Psoas muscle (tissue), 8 donors: ENCODE measurements around the gene PAX2. TPM values are rescaled to one million over a fixed set of nuclear protein-coding genes. Genes with fewer than 3 reads are reported as not detected.

ENCODE experiments used
- ATAC-seq, 4 donors: fragments of 200-7000 bp; cut with Tn5 transposase; one replicate each; pipeline ENCODE4 v1.9.1; 2020; ENCODE audit warnings: moderate library complexity in 3 of 4, mild to moderate bottlenecking in 2 of 4
- DNase-seq, 2 donors: peaks; one replicate each; pipeline ENCODE4 v3.0.0-alpha.2; 2020
- H3K27ac ChIP-seq: fragments of 200-600 bp; one replicate; pipeline ENCODE4 v1.8.0; 2022
- H3K27me3 ChIP-seq, 3 donors: fragments of 200-600 bp in 1 of 3; one replicate each; pipeline versions ENCODE4 v1.6.1 to v1.8.0; 2013 to 2022; ENCODE audit warnings: low read length in 2 of 3, mild to moderate bottlenecking in 2 of 3, moderate library complexity in 1 of 3; ENCODE audit not compliant: insufficient read depth in 3 of 3
- H3K36me3 ChIP-seq, 2 donors: fragments of 200-600 bp in 1 of 2; one replicate each; pipeline versions ENCODE4 v1.6.1 to v1.8.0; 2013 to 2022; ENCODE audit warnings: low read depth in 1 of 2, mild to moderate bottlenecking in 1 of 2, moderate library complexity in 1 of 2; ENCODE audit not compliant: insufficient read depth in 1 of 2
- H3K4me1 ChIP-seq: fragments of 200-600 bp; one replicate; pipeline ENCODE4 v1.8.0; 2022
- H3K4me3 ChIP-seq: fragments of 200-600 bp; one replicate; pipeline ENCODE4 v1.8.0; 2022; ENCODE audit warnings: mild to moderate bottlenecking
- H3K9me3 ChIP-seq: fragments of 200-600 bp; one replicate; pipeline ENCODE4 v1.8.0; 2022
- WGBS, 3 donors: extraction: QIAGEN DNeasy Blood & Tissue Kit; methylation state at CpG; one replicate each; pipeline versions ENCODE4 v1.1.6 to v1.1.7; 2013; 5-methylcytosine and 5-hydroxymethylcytosine counted together
- intact Hi-C, 2 donors: fragments of 100-400 bp; cut with DNase I; formaldehyde crosslinking; loops; one replicate each; pipeline versions ENCODE4 v1.11.0 to v1.14.2; 2022
- polyA plus RNA-seq, 3 donors: library from polyadenylated mRNA; stranded (reverse); fragments of 200-250 nt; gene quantifications; one replicate each; pipeline ENCODE4 v1.2.3, GENCODE V29; 2013
- total RNA-seq, 4 donors: library from RNA; stranded (reverse); fragmentation: NEBNext Ultra II Directional in 2 of 4; extraction: Animal tissue kit (Norgen Biotek cat#: 25700) in 2 of 4; gene quantifications; one replicate each; pipeline versions ENCODE4 v1.2.1 to v1.2.4, GENCODE V29; 2021 to 2023
- TF ChIP-seq, protein P1 (sequence below): fragments of 200-600 bp; IDR thresholded peaks from one replicate; pipeline ENCODE4 v1.8.0; 2022; ENCODE audit warnings: antibody characterized with exemption
- donor health status: healthy with polysubstance abuse.
- donor health status: DM: no; HTN: no; CAD: no; lungs with moderate emphysema.
- donor health status: Bipolar disorder and iron deficiency.
- donor health status: healthy.
- donor health status: DM: yes; HTN: yes; CAD: no.
- donor health status: DM: no; HTN: no; CAD: no.
- donor health status: DM: no; HTN: no; CAD: no.
- donor health status: DM: yes; HTN: yes; CAD: no.

Gene PAX2
- total and polyA plus RNA-seq, 7 donors = not detected

DNA sequence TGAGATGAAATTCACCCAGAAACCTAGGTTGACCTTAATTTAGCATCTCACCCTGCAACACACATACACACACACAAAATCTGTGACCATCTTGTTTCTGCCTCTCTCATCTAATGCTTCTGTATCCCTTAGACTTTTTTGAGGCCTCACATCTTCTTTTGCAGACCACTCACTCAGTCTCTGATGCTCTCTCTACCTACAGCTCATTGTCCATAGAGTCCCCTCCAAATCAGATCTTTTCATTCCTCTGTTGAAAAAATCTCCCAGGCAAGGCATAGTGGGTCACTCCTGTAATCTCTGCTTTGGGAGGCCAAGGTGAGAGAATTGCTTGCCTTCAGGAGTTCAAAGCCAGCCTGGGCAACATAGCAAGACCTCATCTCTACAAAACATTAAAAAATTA lies 17.6 kb upstream of the PAX2 start:
- Histone ChIP-seq H3K4me1 (peaks cover 14% of the 10 kb centered on the region), H3K9me3 (no peaks in the 10 kb centered on the region), H3K36me3 (no peaks in the 10 kb centered on the region), H3K27me3 (peaks cover 5 to 98% (median 45%) of the 10 kb centered on the region in 3 donors), H3K27ac (no peak overlapping the region), H3K4me3 (no peak overlapping the region)
- intact Hi-C loops = no loop called here
- DNase-seq = no peak
- no peak for ATAC-seq
- TF ChIP-seq, protein P1, sequence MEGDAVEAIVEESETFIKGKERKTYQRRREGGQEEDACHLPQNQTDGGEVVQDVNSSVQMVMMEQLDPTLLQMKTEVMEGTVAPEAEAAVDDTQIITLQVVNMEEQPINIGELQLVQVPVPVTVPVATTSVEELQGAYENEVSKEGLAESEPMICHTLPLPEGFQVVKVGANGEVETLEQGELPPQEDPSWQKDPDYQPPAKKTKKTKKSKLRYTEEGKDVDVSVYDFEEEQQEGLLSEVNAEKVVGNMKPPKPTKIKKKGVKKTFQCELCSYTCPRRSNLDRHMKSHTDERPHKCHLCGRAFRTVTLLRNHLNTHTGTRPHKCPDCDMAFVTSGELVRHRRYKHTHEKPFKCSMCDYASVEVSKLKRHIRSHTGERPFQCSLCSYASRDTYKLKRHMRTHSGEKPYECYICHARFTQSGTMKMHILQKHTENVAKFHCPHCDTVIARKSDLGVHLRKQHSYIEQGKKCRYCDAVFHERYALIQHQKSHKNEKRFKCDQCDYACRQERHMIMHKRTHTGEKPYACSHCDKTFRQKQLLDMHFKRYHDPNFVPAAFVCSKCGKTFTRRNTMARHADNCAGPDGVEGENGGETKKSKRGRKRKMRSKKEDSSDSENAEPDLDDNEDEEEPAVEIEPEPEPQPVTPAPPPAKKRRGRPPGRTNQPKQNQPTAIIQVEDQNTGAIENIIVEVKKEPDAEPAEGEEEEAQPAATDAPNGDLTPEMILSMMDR = no peak

GRCh38 chr10:100728928-100729861 lies 16.2 kb upstream of the PAX2 start:
- Histone ChIP-seq H3K4me3 (peak overlapping the region; percentile 50), H3K27ac (no peak overlapping the region), H3K36me3 (no peaks in the 10 kb centered on the region), H3K4me1 (peaks cover 14% of the 10 kb centered on the region), H3K27me3 (peaks cover 5 to 99% (median 41%) of the 10 kb centered on the region in 3 donors), H3K9me3 (no peaks in the 10 kb centered on the region)
- TF ChIP-seq, protein P1 = no peak
- ATAC-seq (peak; percentile 56 to 82 (median 63)), DNase-seq (no peak)
- intact Hi-C loops = no loop called here
- whole genome bisulfite sequencing, 3 donors = 1 to 3% (median 2%) methylated on average over 31 to 44 of the region's 44 CpGs

- peaks cover 5 to 99% (median 42%) of the 10 kb centered on the region in 3 donors for H3K27me3 ChIP-seq
Observed at GRCh38 chr10:100729862-100730724, 15.3 kb upstream of the PAX2 start.

DNA sequence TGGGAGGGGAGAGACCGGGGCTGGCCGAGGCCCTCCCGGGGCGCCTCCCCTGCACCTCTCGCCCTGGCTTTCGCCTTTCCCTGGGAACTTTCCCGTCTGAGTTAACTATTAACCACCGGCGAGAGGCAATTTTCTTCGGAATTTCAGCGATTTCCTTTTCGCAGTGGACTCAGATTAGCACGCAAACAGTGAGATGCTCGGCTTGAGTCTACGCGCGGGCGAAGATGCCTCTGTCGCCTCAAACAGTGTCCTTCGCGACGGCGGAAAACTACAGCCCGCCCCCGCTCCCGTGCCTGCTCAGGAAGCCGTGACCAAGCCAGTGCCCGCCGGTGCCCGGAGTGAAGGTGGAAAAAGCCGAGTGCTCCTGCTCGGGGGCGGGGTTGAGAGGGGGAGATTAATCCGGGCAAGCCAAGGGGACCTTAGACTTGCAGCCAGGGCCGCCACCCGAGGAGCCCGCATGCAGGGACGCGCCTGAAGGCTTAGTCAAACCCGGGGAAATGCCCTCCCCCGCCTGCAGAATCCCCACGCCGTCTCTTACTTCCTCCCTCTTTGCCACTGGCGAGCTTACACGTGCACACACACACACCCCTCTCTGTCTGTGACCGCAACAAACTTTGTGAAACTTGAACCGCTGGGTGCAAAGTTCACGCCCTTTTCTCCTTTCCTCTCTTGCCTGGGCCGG lies 14.5 kb upstream of the PAX2 start:
- H3K27me3 ChIP-seq = peaks cover 5 to 99% (median 49%) of the 10 kb centered on the region in 3 donors
- intact Hi-C loops = no loop called here
- H3K4me3 ChIP-seq = peak overlapping the region; percentile 50
- DNase-seq = no peak
- TF ChIP-seq, protein P1 = no peak
- WGBS, 3 donors = 3 to 4% (median 4%) methylated on average over 49 of the region's 49 CpGs
- peak in 1 of 4 donors; percentile 23 for ATAC-seq
- peaks cover 16% of the 10 kb centered on the region for H3K4me1 ChIP-seq
- H3K36me3 ChIP-seq = no peaks in the 10 kb centered on the region
- H3K9me3 ChIP-seq = no peaks in the 10 kb centered on the region
- H3K27ac ChIP-seq = no peak overlapping the region

More at GRCh38 chr10:100729862-100730724, 15.3 kb upstream of the PAX2 start:
- Histone ChIP-seq H3K4me3 (peak overlapping the region; percentile 50), H3K9me3 (no peaks in the 10 kb centered on the region), H3K27ac (no peak overlapping the region), H3K4me1 (peaks cover 14% of the 10 kb centered on the region), H3K36me3 (no peaks in the 10 kb centered on the region)
- intact Hi-C loops = no loop called here
- TF ChIP-seq, protein P1 = no peak
- peak in 1 of 4 donors; percentile 51 for ATAC-seq
- 2% methylated on average over 62 to 68 of the region's 68 CpGs for WGBS, 3 donors
- no peak for DNase-seq
